Stimulated activated CD8-positive, alpha-beta memory T cell treated with anti-CD3 and anti-CD28 coated beads, Interleukin-12 subunit alpha, Interleukin-12 subunit beta, amount 100 ng/mL, for 1 hour (primary cell): ENCODE measurements around the gene BRINP1.

Source experiments
- DNase-seq: peaks from one replicate; pipeline ENCODE4 v3.0.0-alpha.2; 2020; ENCODE audit warnings: low read depth

Gene BRINP1

GRCh38 chr9:119368681-119369581 is at the start of gene BRINP1:
Gene BRINP1, minus strand, starts transcription at chr9:119369435. Its CDS starts 56,080 bp downstream, at chr9:119313355.
- DNase-seq = no peak

GRCh38 chr9:119418721-119419120 is 49.5 kb upstream of the BRINP1 start:
- no peak for DNase-seq

GRCh38 chr9:119416793-119417192 is 47.6 kb upstream of the BRINP1 start:
- no peak for DNase-seq

- DNase-seq = no peak
Measured at GRCh38 chr9:119412399-119412798, 43.2 kb upstream of the BRINP1 start.

- DNase-seq = no peak
Measured at GRCh38 chr9:119409552-119409951, 40.3 kb upstream of the BRINP1 start.

- no peak for DNase-seq
Measured at GRCh38 chr9:119400606-119401005, 31.4 kb upstream of the BRINP1 start.

GRCh38 chr9:119398350-119398749 is 29.1 kb upstream of the BRINP1 start:
- DNase-seq = no peak

GRCh38 chr9:119391878-119392277 is 22.6 kb upstream of the BRINP1 start:
- no peak for DNase-seq

- DNase-seq = no peak
Measured at GRCh38 chr9:119375892-119376291, 6.7 kb upstream of the BRINP1 start.

- DNase-seq = no peak
Measured at GRCh38 chr9:119372951-119373350, 3.7 kb upstream of the BRINP1 start.

GRCh38 chr9:119370816-119371215 is 1.6 kb upstream of the BRINP1 start:
- DNase-seq = no peak

GRCh38 chr9:119369680-119370366 is 588 bp upstream of the BRINP1 start:
- DNase-seq = no peak

- DNase-seq = no peak
Measured at GRCh38 chr9:119368179-119368578, 1.1 kb downstream of the BRINP1 start.

GRCh38 chr9:119367683-119368075 is 1.6 kb downstream of the BRINP1 start:
- DNase-seq = no peak

- no peak for DNase-seq
Measured at GRCh38 chr9:119366909-119367682, 2.1 kb downstream of the BRINP1 start.

- DNase-seq = no peak
Measured at GRCh38 chr9:119365291-119366027, 3.8 kb downstream of the BRINP1 start.

GRCh38 chr9:119360237-119360636 is 9.0 kb downstream of the BRINP1 start:
- no peak for DNase-seq

- DNase-seq = no peak
Measured at GRCh38 chr9:119357336-119358096, 11.7 kb downstream of the BRINP1 start.

GRCh38 chr9:119349351-119349825 is 19.8 kb downstream of the BRINP1 start:
- no peak for DNase-seq

- no peak for DNase-seq
Measured at GRCh38 chr9:119343059-119343990, 25.9 kb downstream of the BRINP1 start.
